ENCODE results near the gene TAOK3. TPM values are rescaled to one million over a fixed set of nuclear protein-coding genes. Genes with fewer than 3 reads are reported as not detected.
"Not testable (repeated sequence)": the region's sequence is repeated elsewhere in the genome, so short reads cannot be mapped to it uniquely, and the experiment has no call there.

The TAOK3 gene
- total and polyA plus RNA-seq, 3 experiments from 2014 or later: 52.5 to 129 (median 53.0) TPM

DNA sequence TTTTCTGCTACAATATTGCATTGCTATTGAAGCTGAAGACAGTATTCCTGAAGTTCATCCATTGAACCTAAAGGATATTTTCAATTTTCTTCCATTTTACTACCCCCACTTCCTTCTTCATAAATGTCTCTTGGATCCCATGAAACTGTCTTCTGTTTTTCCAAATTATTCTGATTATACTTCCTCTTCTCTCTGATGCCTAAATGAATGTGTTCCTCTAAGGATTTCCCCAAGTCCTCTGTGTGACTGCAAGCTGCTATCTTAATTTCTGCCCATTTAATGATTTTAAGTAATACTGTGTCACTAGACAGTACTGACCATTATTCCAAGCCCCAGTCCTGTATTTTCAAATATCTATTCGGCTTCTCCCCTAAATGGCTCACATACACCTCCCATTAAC lies 102.9 kb downstream of the TAOK3 start:
- no peaks in the 10 kb centered on the region for H3K27me3 Mint-ChIP-seq
- Histone ChIP-seq H3K4me3 (ENCODE audit: low read length) (no peak overlapping the region), H3K27me3 (ENCODE audit: insufficient read depth, low read length, poor library complexity, severe bottlenecking) (no peaks in the 10 kb centered on the region), H3K36me3 (ENCODE audit: insufficient read depth, low read length) (no peaks in the 10 kb centered on the region), H3K27ac (ENCODE audit: low read depth, low read length) (no peak overlapping the region), H3K4me1 (ENCODE audit: insufficient read depth, low read length) (no peaks in the 10 kb centered on the region), H3K9me3 (ENCODE audit: low read length) (no peaks in the 10 kb centered on the region)
- ChIA-PET CTCF (no interaction called here), POLR2A (no interaction called here)
- H3K4me1 Mint-ChIP-seq: peaks cover 14 to 28% (median 18%) of the 10 kb centered on the region in 3 donors
- H3K9me3 Mint-ChIP-seq: no peaks in the 10 kb centered on the region
- H3K27ac Mint-ChIP-seq: peak overlapping the region in 2 of 8 donors; percentile 47 to 70
- H3K36me3 Mint-ChIP-seq: peaks cover 0 to 19% (median 0%) of the 10 kb centered on the region in 3 donors
- no peak overlapping the region for H3K4me3 Mint-ChIP-seq
- DNase-seq: no peak

DNA sequence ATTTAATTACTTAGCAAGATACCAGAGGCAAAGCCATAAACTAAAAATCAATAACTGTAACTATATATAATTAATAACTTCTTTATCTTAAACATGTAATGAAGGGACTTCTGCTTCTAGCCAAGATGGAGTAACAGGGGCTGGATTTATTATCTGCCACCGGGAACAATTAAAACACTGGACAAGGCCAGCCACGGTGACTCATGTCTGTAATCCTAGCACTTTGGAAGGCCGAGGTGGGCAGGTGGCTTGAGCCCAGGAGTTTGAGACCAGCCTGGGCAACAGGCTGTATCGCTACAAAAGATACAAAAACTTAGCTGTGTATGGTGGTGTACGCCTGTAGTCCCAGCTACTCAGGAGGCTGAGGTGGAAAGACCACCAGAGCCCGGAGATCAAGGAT lies 113.6 kb downstream of the TAOK3 start:
- H3K4me3 ChIP-seq (ENCODE audit: low read length): no peak overlapping the region
- H3K36me3 Mint-ChIP-seq: peaks cover 20 to 68% (median 25%) of the 10 kb centered on the region in 3 donors
- peaks cover 5% of the 10 kb centered on the region for H3K36me3 ChIP-seq (ENCODE audit: insufficient read depth, low read length)
- H3K27ac ChIP-seq (ENCODE audit: low read depth, low read length): no peak overlapping the region
- H3K4me1 Mint-ChIP-seq: peaks cover 9 to 31% (median 23%) of the 10 kb centered on the region in 3 donors
- ChIA-PET POLR2A (no interaction called here), CTCF (no interaction called here)
- peak overlapping the region in 1 of 7 donors; percentile 4 for H3K4me3 Mint-ChIP-seq
- peaks cover 0 to 11% (median 0%) of the 10 kb centered on the region in 5 donors for H3K9me3 Mint-ChIP-seq
- no peaks in the 10 kb centered on the region for H3K27me3 ChIP-seq (ENCODE audit: insufficient read depth, low read length, poor library complexity, severe bottlenecking)
- H3K27me3 Mint-ChIP-seq: no peaks in the 10 kb centered on the region
- H3K4me1 ChIP-seq (ENCODE audit: insufficient read depth, low read length): no peaks in the 10 kb centered on the region
- H3K27ac Mint-ChIP-seq: peak overlapping the region in 1 of 8 donors; percentile 29
- H3K9me3 ChIP-seq (ENCODE audit: low read length): no peaks in the 10 kb centered on the region
- no peak for DNase-seq

DNA sequence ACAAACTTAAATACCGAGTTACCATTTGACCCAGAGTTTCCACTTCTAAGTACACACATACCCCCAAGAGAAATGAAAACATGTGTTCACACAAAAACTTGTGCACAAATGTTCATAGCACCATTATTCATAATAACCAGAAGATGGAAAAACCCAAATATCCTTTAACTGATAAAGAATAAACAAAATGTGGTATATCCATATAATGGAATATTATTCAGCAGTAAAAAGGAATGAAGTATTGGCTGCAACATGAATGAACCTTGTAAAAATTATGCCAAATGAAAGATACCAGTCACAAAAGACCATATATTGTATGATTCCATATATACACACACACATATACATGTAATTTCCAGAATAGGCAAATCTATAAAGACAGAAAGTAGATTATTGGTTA lies 116.4 kb downstream of the TAOK3 start:
- POLR2A ChIA-PET: no interaction called here
- Mint-ChIP-seq H3K27me3 (no peaks in the 10 kb centered on the region), H3K4me1 (peaks cover 9 to 23% (median 23%) of the 10 kb centered on the region in 3 donors), H3K36me3 (peaks cover 17 to 59% (median 22%) of the 10 kb centered on the region in 3 donors), H3K4me3 (no peak overlapping the region), H3K27ac (no peak overlapping the region), H3K9me3 (peaks cover 0 to 11% (median 0%) of the 10 kb centered on the region in 5 donors)
- Histone ChIP-seq H3K9me3 (ENCODE audit: low read length) (no peaks in the 10 kb centered on the region), H3K4me1 (ENCODE audit: insufficient read depth, low read length) (no peaks in the 10 kb centered on the region), H3K4me3 (ENCODE audit: low read length) (no peak overlapping the region), H3K27ac (ENCODE audit: low read depth, low read length) (no peak overlapping the region), H3K36me3 (ENCODE audit: insufficient read depth, low read length) (peaks cover 5% of the 10 kb centered on the region), H3K27me3 (ENCODE audit: insufficient read depth, low read length, poor library complexity, severe bottlenecking) (no peaks in the 10 kb centered on the region)
- CTCF ChIA-PET: interaction anchor here (1.1 kb wide), 1 partner anchor 120 kb away, joined by 3 read pairs; the partner anchor contains the start of gene SUDS3
- no peak for DNase-seq

DNA sequence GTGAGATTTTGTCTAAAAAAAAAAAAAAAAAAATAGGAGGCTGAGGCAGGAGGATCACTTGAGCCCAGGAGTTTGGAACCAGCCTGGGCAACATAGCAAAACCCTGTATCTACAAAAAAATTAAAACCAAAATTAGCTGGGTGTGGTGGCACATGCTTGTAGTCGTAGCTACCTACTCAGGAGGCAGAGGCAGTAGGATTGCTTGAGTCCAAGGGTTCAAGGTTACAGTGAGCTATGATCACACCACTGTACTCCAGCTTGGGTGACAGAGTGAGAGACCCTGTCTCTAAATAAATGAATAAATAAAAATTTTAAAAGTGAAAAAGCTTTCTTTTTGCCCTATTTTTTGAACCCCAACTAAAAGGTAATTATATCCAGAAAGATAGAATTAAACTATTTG lies 123.2 kb downstream of the TAOK3 start:
- ChIA-PET POLR2A (no interaction called here), CTCF (interaction anchor here (1.0 kb wide), 1 partner anchor 20 kb away, joined by 3 read pairs; no protein-coding TSS in a partner anchor)
- no peak overlapping the region for H3K27ac ChIP-seq (ENCODE audit: low read depth, low read length)
- H3K4me1 ChIP-seq (ENCODE audit: insufficient read depth, low read length): no peaks in the 10 kb centered on the region
- DNase-seq: no peak
- Mint-ChIP-seq H3K36me3 (peaks cover 4 to 33% (median 7%) of the 10 kb centered on the region in 3 donors), H3K9me3 (no peaks in the 10 kb centered on the region), H3K4me1 (peaks cover 4 to 9% (median 4%) of the 10 kb centered on the region in 3 donors), H3K27ac (no peak overlapping the region), H3K4me3 (no peak overlapping the region), H3K27me3 (no peaks in the 10 kb centered on the region)
- no peaks in the 10 kb centered on the region for H3K27me3 ChIP-seq (ENCODE audit: insufficient read depth, low read length, poor library complexity, severe bottlenecking)
- H3K9me3 ChIP-seq (ENCODE audit: low read length): no peaks in the 10 kb centered on the region
- no peak overlapping the region for H3K4me3 ChIP-seq (ENCODE audit: low read length)
- H3K36me3 ChIP-seq (ENCODE audit: insufficient read depth, low read length): no peaks in the 10 kb centered on the region

DNA sequence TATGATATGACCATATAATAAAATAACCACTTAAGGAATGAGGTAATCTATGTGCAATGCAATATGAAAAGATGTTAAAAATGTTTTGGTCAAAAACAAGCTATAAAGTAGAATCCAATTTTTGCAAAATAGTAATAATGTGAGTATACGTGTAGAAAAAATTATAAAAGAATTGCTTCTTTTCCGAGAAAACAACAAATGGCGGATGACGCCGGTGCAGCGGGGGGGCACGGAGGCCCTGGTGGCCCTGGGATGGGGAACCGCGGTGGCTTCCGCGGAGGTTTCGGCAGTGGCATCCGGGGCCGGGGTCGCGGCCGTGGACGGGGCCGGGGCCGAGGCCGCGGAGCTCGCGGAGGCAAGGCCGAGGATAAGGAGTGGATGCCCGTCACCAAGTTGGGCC lies 126.8 kb downstream of the TAOK3 start:
- H3K4me3 Mint-ChIP-seq; H3K9me3 Mint-ChIP-seq; DNase-seq; H3K4me1 Mint-ChIP-seq; H3K4me3 ChIP-seq (ENCODE audit: low read length); H3K9me3 ChIP-seq (ENCODE audit: low read length); H3K36me3 ChIP-seq (ENCODE audit: insufficient read depth, low read length); H3K27me3 Mint-ChIP-seq; H3K4me1 ChIP-seq (ENCODE audit: insufficient read depth, low read length); H3K27me3 ChIP-seq (ENCODE audit: insufficient read depth, low read length, poor library complexity, severe bottlenecking); CTCF ChIA-PET; H3K27ac ChIP-seq (ENCODE audit: low read depth, low read length); H3K27ac Mint-ChIP-seq; POLR2A ChIA-PET: not testable (repeated sequence)
- peaks cover 0 to 37% (median 8%) of the 10 kb centered on the region in 3 donors for H3K36me3 Mint-ChIP-seq

DNA sequence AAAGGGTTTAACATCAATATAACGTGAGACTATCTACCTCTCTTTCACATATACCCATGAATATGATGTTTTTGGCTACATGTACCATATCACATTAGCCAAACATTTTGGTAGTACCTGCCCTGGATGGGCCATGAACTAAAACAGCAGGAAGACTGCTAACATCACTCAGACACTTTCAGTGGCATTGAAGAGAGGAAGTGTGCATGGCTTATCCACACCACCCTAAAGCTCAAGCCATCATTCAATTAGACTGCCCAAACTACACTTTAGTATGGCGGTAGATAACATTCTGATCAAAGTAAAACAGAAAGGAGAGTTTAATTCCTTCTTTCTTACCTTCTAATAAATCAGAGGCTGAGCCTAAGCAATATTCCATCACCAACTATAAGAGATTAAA lies 133.8 kb downstream of the TAOK3 start:
- H3K27ac ChIP-seq (ENCODE audit: low read depth, low read length): no peak overlapping the region
- CTCF ChIA-PET: no interaction called here
- peak overlapping the region in 2 of 8 donors; percentile 29 to 83 for H3K27ac Mint-ChIP-seq

DNA sequence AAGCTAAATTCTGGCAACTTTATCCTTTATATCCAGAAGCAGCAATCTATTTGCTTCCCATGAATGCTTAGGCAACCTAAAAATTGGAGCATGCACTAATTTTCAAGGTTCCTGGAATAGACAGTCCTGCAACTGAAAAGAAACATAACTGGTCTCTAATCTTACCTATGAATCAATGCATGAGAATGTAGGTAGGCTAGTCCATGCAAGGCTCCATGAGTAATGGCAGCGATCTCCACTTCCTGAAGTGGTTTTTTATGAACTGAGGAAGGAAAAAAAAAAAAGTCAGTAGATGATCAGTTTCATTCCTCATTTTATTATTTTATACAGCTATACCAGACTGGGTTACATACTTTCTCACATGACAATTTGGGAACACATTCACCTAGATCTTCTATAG lies 134.8 kb downstream of the TAOK3 start:
- H3K4me1 ChIP-seq (ENCODE audit: insufficient read depth, low read length): no peaks in the 10 kb centered on the region
- CTCF ChIA-PET: no interaction called here
- Mint-ChIP-seq H3K27ac (peak overlapping the region in 5 of 8 donors; percentile 24 to 73 (median 64)), H3K4me3 (no peak overlapping the region), H3K27me3 (no peaks in the 10 kb centered on the region), H3K9me3 (no peaks in the 10 kb centered on the region), H3K36me3 (peaks cover 19 to 64% (median 23%) of the 10 kb centered on the region in 3 donors), H3K4me1 (peaks cover 0 to 14% (median 2%) of the 10 kb centered on the region in 3 donors)
- no peak for DNase-seq
- no peaks in the 10 kb centered on the region for H3K9me3 ChIP-seq (ENCODE audit: low read length)
- no peak overlapping the region for H3K4me3 ChIP-seq (ENCODE audit: low read length)
- peaks cover 30% of the 10 kb centered on the region for H3K36me3 ChIP-seq (ENCODE audit: insufficient read depth, low read length)
- no peaks in the 10 kb centered on the region for H3K27me3 ChIP-seq (ENCODE audit: insufficient read depth, low read length, poor library complexity, severe bottlenecking)
- POLR2A ChIA-PET: no interaction called here
- no peak overlapping the region for H3K27ac ChIP-seq (ENCODE audit: low read depth, low read length)

More for the DNA sequence above, 133.8 kb downstream of the TAOK3 start:
- Mint-ChIP-seq H3K4me3 (no peak overlapping the region), H3K4me1 (peaks cover 0 to 14% (median 2%) of the 10 kb centered on the region in 3 donors), H3K36me3 (peaks cover 13 to 65% (median 22%) of the 10 kb centered on the region in 3 donors), H3K27me3 (no peaks in the 10 kb centered on the region), H3K9me3 (no peaks in the 10 kb centered on the region)
- H3K36me3 ChIP-seq (ENCODE audit: insufficient read depth, low read length): peaks cover 24% of the 10 kb centered on the region
- no peaks in the 10 kb centered on the region for H3K27me3 ChIP-seq (ENCODE audit: insufficient read depth, low read length, poor library complexity, severe bottlenecking)
- H3K4me1 ChIP-seq (ENCODE audit: insufficient read depth, low read length): no peaks in the 10 kb centered on the region
- POLR2A ChIA-PET: no interaction called here
- no peak for DNase-seq
- H3K4me3 ChIP-seq (ENCODE audit: low read length): no peak overlapping the region
- no peaks in the 10 kb centered on the region for H3K9me3 ChIP-seq (ENCODE audit: low read length)

DNA sequence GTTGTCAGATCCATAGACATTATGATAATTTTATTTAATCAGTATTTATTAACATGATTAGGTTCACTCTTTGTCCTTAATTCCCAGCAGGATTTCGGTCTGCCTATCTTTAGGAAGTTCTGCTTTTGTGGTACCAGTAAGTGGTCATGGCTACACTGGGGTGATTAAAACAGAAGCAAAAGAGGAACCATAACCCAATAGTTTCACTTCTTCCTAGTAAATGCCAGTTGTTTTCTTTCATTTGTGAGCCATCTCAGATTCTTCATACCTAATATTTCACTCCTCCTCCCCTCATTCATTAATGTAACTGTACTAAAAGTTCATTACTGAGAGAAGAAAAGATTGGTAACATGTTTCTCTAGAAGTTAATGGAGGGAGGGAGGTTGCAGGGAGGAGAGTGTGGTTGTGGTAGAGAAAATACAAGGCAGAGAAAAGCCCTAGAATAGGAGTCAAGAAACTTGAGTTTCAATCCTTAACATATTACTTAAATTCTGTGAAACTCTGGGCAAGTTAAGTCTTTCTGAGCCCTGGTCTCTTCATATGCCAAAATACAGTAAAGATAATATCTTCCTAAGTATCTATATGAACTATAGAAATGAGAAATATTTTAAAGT lies 135.5 kb downstream of the TAOK3 start:
- Mint-ChIP-seq H3K36me3 (peaks cover 19 to 67% (median 23%) of the 10 kb centered on the region in 3 donors), H3K27me3 (no peaks in the 10 kb centered on the region), H3K9me3 (no peaks in the 10 kb centered on the region), H3K27ac (peak overlapping the region in 7 of 8 donors; percentile 4 to 94 (median 30)), H3K4me1 (peaks cover 0 to 14% (median 2%) of the 10 kb centered on the region in 3 donors), H3K4me3 (no peak overlapping the region)
- CTCF ChIA-PET: no interaction called here
- no peaks in the 10 kb centered on the region for H3K4me1 ChIP-seq (ENCODE audit: insufficient read depth, low read length)
- H3K4me3 ChIP-seq (ENCODE audit: low read length): no peak overlapping the region
- POLR2A ChIA-PET: no interaction called here
- no peaks in the 10 kb centered on the region for H3K9me3 ChIP-seq (ENCODE audit: low read length)
- no peak for DNase-seq
- no peaks in the 10 kb centered on the region for H3K27me3 ChIP-seq (ENCODE audit: insufficient read depth, low read length, poor library complexity, severe bottlenecking)
- no peak overlapping the region for H3K27ac ChIP-seq (ENCODE audit: low read depth, low read length)
- peaks cover 30% of the 10 kb centered on the region for H3K36me3 ChIP-seq (ENCODE audit: insufficient read depth, low read length)
